Common myeloid progenitor, CD34-positive (primary cell): Measurements from ENCODE around the gene SUDS3.
A peak's percentile ranks its signal among the peaks of the same experiment; 100 is the strongest.

Experiments used
- CTCF ChIA-PET: fragments of 350-600 bp; sonication (Branson Sonifier 250); formaldehyde crosslinking; loops from one replicate; lab custom pipeline; 2021; ENCODE audit warnings: antibody characterized with exemption; lab: Charles Lee
- POLR2A ChIA-PET: fragments of 350-600 bp; sonication (Branson Sonifier 250); formaldehyde crosslinking; loops from one replicate; lab custom pipeline; 2021; ENCODE audit warnings: antibody characterized with exemption; lab: Charles Lee
- DNase-seq, 3 donors: peaks; one replicate each; pipeline versions ENCODE4 v3.0.0 to v3.0.0-alpha.2; 2013
- H3K27ac ChIP-seq, 2 experiments: 1 replicate in 1 of 2; 2 replicates in 1 of 2; pipeline ENCODE4 v1.7.0; 2013; ENCODE audit warnings: inconsistent platforms in 2 of 2, low read length in 2 of 2, mild to moderate bottlenecking in 2 of 2, low read depth in 1 of 2, moderate library complexity in 1 of 2; ENCODE audit not compliant: severe bottlenecking in 2 of 2, insufficient read depth in 1 of 2, poor library complexity in 1 of 2
- H3K27me3 ChIP-seq, 5 experiments: replicated peaks in 2 of 5; 1 replicate in 3 of 5; 2 replicates in 2 of 5; pipeline versions ENCODE4 v1.6.1 to v1.7.0; 2013; ENCODE audit warnings: low read length in 4 of 5, mild to moderate bottlenecking in 2 of 5, moderate library complexity in 2 of 5, inconsistent platforms in 1 of 5; ENCODE audit not compliant: insufficient read depth in 5 of 5, control insufficient read depth in 4 of 5
- H3K36me3 ChIP-seq, 4 experiments: 1 replicate in 2 of 4; 2 replicates in 2 of 4; pipeline versions ENCODE4 v1.6.1 to v1.7.0; 2013; ENCODE audit warnings: low read length in 3 of 4, control low read depth in 1 of 4, mild to moderate bottlenecking in 1 of 4; ENCODE audit not compliant: control insufficient read depth in 4 of 4, insufficient read depth in 4 of 4
- H3K4me1 ChIP-seq, 4 experiments: 1 replicate in 3 of 4; 2 replicates in 1 of 4; pipeline versions ENCODE4 v1.6.1 to v1.7.1; 2013; ENCODE audit warnings: low read length in 3 of 4, mild to moderate bottlenecking in 3 of 4, control low read depth in 1 of 4, inconsistent platforms in 1 of 4, moderate library complexity in 1 of 4; ENCODE audit not compliant: control insufficient read depth in 4 of 4, insufficient read depth in 4 of 4; ENCODE audit errors: control extremely low read depth in 1 of 4
- H3K4me3 ChIP-seq, 7 experiments: 1 replicate in 4 of 7; 2 replicates in 3 of 7; pipeline versions ENCODE4 v1.5.1 to v1.7.0; 2013; ENCODE audit warnings: mild to moderate bottlenecking in 7 of 7, low read length in 6 of 7, moderate library complexity in 6 of 7, inconsistent platforms in 2 of 7, low read depth in 2 of 7, control low read depth in 1 of 7; ENCODE audit not compliant: insufficient read depth in 4 of 7, control insufficient read depth in 1 of 7; ENCODE audit errors: extremely low read depth in 1 of 7
- H3K9me3 ChIP-seq, 5 experiments: 1 replicate in 4 of 5; 2 replicates in 1 of 5; pipeline versions ENCODE4 v1.6.1 to v1.7.1; 2013; ENCODE audit warnings: low read length in 4 of 5, mild to moderate bottlenecking in 2 of 5, inconsistent platforms in 1 of 5, low read depth in 1 of 5, moderate library complexity in 1 of 5; ENCODE audit not compliant: control insufficient read depth in 4 of 5, insufficient read depth in 2 of 5; ENCODE audit errors: control extremely low read depth in 1 of 5
- WGBS: methylation state at CpG from one replicate; pipeline ENCODE4 v1.1.5; 2013; ENCODE audit not compliant: insufficient coverage; 5-methylcytosine and 5-hydroxymethylcytosine counted together

SUDS3 gene

GRCh38 chr12:118359541-118359915, 16.8 kb upstream of the SUDS3 start:
- WGBS: 20% methylated on average over 1 of the region's 4 CpGs
- peak in 2 of 3 donors; percentile 63 to 79 for DNase-seq
- Histone ChIP-seq H3K27me3 (no peaks in the 10 kb centered on the region), H3K9me3 (peaks cover 0 to 2% (median 0%) of the 10 kb centered on the region in 5 experiments), H3K4me1 (peaks cover 30 to 79% (median 46%) of the 10 kb centered on the region in 4 experiments), H3K27ac (peak overlapping the region; percentile 78 to 88), H3K36me3 (peaks cover 0 to 6% (median 3%) of the 10 kb centered on the region in 4 experiments), H3K4me3 (peak overlapping the region in 6 of 7 experiments; percentile 56 to 84 (median 68))
- CTCF ChIA-PET: interaction anchor here (1.1 to 6.5 kb wide), 6 partner anchors 9 to 66 kb away, joined by 4 to 65 read pairs (median 18); partner anchors contain the start of gene SUDS3
- POLR2A ChIA-PET: interaction anchor here (1.5 to 1.8 kb wide), 3 partner anchors 11 to 29 kb away, joined by 4 to 8 read pairs (median 6); partner anchors contain the start of gene TAOK3

GRCh38 chr12:118361092-118361404, 15.3 kb upstream of the SUDS3 start:
- Histone ChIP-seq H3K27me3 (no peaks in the 10 kb centered on the region), H3K4me3 (no peak overlapping the region), H3K36me3 (peaks cover 0 to 6% (median 1%) of the 10 kb centered on the region in 4 experiments), H3K4me1 (peaks cover 29 to 80% (median 41%) of the 10 kb centered on the region in 4 experiments), H3K27ac (peak overlapping the region in 1 of 2 experiments; percentile 77), H3K9me3 (no peaks in the 10 kb centered on the region)
- ChIA-PET CTCF (interaction anchor here (1.3 to 5.7 kb wide), 2 partner anchors 31 to 45 kb away, joined by 4 to 18 read pairs; no protein-coding TSS in a partner anchor), POLR2A (no interaction called here)
- no CpG with 5 or more reads among the region's 5 CpGs for WGBS
- DNase-seq: no peak

DNA sequence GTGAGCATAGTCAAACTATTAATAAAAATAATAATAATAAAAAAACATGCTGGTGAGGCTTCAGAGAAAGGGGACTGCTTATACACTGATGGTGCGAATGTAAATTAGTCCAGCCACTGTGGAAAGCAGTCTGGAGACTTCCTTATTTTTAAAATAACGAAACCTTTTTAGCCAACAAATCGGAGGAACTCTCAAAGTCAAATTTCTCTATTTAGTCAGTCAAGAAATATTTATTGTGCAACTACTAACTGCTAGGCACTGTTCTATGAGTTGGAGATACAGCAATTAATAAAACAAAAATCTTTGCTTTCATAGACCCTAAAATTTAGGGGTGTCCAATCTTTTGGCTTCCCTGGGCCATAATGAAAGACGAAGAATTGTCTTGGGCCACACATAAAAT, 14.5 kb upstream of the SUDS3 start:
- ChIA-PET CTCF (interaction anchor here (1.0 kb wide), 1 partner anchor 16 kb away, joined by 4 read pairs; no protein-coding TSS in a partner anchor), POLR2A (interaction anchor here (0.6 kb wide), 1 partner anchor 31 kb away, joined by 3 read pairs; no protein-coding TSS in a partner anchor)
- Histone ChIP-seq H3K4me1 (peaks cover 20 to 73% (median 35%) of the 10 kb centered on the region in 4 experiments), H3K4me3 (no peak overlapping the region), H3K27ac (peak overlapping the region in 1 of 2 experiments; percentile 43), H3K36me3 (peaks cover 0 to 9% (median 1%) of the 10 kb centered on the region in 4 experiments), H3K27me3 (no peaks in the 10 kb centered on the region), H3K9me3 (no peaks in the 10 kb centered on the region)
- no peak for DNase-seq
- 83% methylated on average over 1 of the region's 4 CpGs for WGBS

GRCh38 chr12:118368821-118369220, 7.5 kb upstream of the SUDS3 start:
- WGBS: no CpG with 5 or more reads among the region's 4 CpGs
- H3K4me1 ChIP-seq: peaks cover 21 to 51% (median 29%) of the 10 kb centered on the region in 4 experiments
- ChIA-PET POLR2A (interaction anchor here (0.7 kb wide), 1 partner anchor 67 kb away, joined by 4 read pairs; no protein-coding TSS in a partner anchor), CTCF (interaction anchor here (1.3 to 2.1 kb wide), 3 partner anchors 11 to 69 kb away, joined by 5 to 19 read pairs (median 5); no protein-coding TSS in a partner anchor)
- H3K27ac ChIP-seq: peak overlapping the region in 1 of 2 experiments; percentile 93
- H3K9me3 ChIP-seq: no peaks in the 10 kb centered on the region
- peak overlapping the region in 2 of 7 experiments; percentile 4 to 99 for H3K4me3 ChIP-seq
- no peaks in the 10 kb centered on the region for H3K27me3 ChIP-seq
- peaks cover 0 to 11% (median 0%) of the 10 kb centered on the region in 4 experiments for H3K36me3 ChIP-seq
- DNase-seq: no peak

DNA sequence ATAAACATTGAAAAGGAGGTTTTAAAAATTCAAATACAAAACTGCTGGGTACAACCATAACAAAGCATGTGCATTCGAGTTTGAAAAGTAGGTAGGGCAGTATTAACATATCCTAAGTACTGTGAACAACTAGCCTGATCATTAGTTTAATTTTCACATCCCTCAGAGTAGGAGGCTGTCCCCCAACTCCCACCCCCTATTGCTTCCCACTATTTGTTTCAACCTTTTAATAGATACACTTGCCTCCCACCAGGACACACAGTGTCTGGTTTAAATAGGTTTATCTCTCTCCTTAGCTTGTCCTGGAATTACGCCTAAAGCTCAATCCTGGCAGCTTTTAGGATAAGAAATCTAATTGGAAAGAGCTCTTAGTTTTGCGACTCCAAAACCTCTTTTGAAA, 5.8 kb upstream of the SUDS3 start:
- Histone ChIP-seq H3K4me1 (peaks cover 29 to 52% (median 40%) of the 10 kb centered on the region in 4 experiments), H3K9me3 (no peaks in the 10 kb centered on the region), H3K4me3 (peak overlapping the region in 6 of 7 experiments; percentile 96 to 99 (median 97)), H3K36me3 (peaks cover 0 to 6% (median 0%) of the 10 kb centered on the region in 4 experiments), H3K27ac (peak overlapping the region; percentile 86 to 93), H3K27me3 (no peaks in the 10 kb centered on the region)
- no peak for DNase-seq
- ChIA-PET CTCF (interaction anchor here (0.7 to 2.1 kb wide), 10 partner anchors 12 to 71 kb away, joined by 3 to 6 read pairs (median 4); no protein-coding TSS in a partner anchor), POLR2A (interaction anchor here (0.6 to 1.5 kb wide), 3 partner anchors 12 to 28 kb away, joined by 3 to 8 read pairs (median 3); no protein-coding TSS in a partner anchor)
- WGBS: 10% methylated on average over 2 of the region's 3 CpGs

DNA sequence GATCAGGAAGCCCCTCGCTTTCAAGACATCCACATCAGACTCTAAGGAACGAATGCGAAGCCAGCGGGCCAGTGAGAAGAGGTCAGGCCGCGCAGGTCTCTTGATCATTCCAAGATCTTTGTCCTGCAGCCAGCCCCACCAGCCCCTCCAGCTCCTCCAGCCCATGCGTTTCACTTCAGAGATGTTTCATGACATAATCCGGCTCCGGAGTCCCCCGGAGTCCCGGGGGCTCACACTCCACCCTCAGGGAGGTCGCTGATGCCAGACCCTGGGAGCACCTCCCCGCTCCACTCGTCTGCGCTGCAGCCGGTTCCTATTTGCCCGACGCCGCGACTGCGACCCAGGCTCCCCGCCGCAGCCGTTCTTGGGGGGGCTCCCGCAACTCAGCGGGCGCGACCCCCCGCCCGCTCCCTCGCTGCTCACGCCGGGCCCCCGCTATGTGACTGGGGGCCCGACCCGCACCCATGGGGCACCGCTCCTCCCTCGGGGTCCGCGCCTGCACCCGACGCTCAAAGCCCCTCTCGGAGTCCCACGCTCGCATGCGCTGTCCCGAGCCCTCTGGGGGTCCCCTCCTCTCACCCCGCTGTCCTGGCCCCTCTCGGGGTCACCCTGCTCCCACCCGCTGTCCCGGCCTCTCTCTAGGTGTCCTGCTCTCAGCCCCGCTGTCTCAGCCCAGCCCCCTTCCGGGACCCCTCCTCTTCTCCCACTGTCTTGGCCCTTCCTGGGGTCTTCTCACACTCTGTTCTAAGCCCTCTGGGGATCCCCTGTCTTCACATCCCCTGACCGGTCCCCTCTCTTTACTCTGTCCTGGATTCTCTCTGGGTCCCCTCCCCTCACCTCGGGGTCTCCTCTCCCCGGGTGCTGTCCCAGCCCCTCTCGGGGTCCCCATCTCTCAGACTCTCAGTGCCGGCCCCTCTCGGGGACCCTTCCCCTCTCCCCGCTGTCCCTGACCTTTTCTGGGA, 4.8 kb upstream of the SUDS3 start:
- no peaks in the 10 kb centered on the region for H3K9me3 ChIP-seq
- DNase-seq: peak in 1 of 3 donors; percentile 54
- H3K27me3 ChIP-seq: no peaks in the 10 kb centered on the region
- POLR2A ChIA-PET: interaction anchor here (0.9 to 1.5 kb wide), 2 partner anchors 13 to 26 kb away, joined by 3 to 8 read pairs; no protein-coding TSS in a partner anchor
- H3K4me1 ChIP-seq: peaks cover 33 to 53% (median 43%) of the 10 kb centered on the region in 4 experiments
- 0% methylated on average over 45 of the region's 60 CpGs for WGBS
- peak overlapping the region; percentile 86 to 93 for H3K27ac ChIP-seq
- H3K4me3 ChIP-seq: peak overlapping the region; percentile 96 to 99 (median 97)
- CTCF ChIA-PET: interaction anchor here (0.7 to 1.6 kb wide), 8 partner anchors 13 to 72 kb away, joined by 3 to 6 read pairs (median 4); no protein-coding TSS in a partner anchor
- H3K36me3 ChIP-seq: peaks cover 0 to 4% (median 0%) of the 10 kb centered on the region in 4 experiments
